Activated gamma-delta T cell (primary cell): Measurements from ENCODE around the gene RBBP6.
"Not testable (repeated sequence)": the region's sequence is repeated elsewhere in the genome, so short reads cannot be mapped to it uniquely, and the experiment has no call there.

Experiments used
- DNase-seq: peaks from one replicate; lab custom pipeline; 2025; lab: John Stamatoyannopoulos, UW

RBBP6 gene

DNA sequence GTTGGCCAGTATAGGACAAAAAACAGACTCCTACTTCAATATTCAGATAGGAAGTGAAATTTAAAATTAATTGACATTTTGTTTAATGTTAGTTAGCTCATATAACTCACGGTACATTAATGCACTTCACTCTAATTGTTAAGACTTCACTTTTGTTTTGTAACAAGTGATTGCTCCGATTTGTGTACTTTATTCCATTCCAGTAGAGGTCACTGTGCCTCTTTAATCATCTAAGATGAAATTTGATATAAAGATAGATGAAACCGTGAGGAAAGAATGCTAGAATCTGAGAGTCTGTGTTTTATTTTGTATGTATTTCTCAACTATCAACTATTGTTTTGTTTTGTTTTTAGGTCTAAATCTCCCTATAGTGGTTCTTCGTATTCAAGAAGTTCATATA lies 29.0 kb downstream of the RBBP6 start:
- DNase-seq, result no peak

DNA sequence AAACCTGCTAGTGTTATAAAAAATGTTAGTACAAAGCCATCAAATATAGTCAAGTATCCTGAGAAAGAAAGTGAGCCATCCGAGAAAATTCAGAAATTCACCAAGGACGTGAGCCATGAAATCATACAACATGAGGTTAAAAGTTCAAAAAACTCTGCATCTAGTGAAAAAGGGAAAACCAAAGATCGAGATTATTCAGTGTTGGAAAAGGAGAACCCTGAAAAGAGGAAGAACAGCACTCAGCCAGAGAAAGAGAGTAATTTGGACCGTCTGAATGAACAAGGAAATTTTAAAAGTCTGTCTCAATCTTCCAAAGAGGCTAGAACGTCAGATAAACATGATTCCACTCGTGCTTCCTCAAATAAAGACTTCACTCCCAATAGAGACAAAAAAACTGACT lies 31.7 kb downstream of the RBBP6 start:
- no peak for DNase-seq

DNA sequence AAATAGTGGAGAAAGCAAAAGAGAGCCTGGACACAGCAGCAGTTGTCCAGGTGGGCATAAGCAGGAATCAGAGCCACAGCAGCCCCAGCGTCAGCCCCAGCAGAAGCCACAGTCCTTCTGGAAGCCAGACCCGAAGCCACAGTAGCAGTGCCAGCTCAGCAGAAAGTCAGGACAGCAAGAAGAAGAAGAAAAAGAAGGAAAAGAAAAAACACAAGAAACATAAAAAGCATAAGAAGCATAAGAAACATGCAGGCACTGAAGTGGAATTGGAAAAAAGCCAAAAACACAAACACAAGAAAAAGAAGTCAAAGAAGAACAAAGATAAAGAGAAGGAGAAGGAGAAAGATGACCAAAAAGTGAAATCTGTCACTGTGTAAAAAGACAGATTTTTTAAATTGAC lies 32.7 kb downstream of the RBBP6 start:
- no peak for DNase-seq

DNA sequence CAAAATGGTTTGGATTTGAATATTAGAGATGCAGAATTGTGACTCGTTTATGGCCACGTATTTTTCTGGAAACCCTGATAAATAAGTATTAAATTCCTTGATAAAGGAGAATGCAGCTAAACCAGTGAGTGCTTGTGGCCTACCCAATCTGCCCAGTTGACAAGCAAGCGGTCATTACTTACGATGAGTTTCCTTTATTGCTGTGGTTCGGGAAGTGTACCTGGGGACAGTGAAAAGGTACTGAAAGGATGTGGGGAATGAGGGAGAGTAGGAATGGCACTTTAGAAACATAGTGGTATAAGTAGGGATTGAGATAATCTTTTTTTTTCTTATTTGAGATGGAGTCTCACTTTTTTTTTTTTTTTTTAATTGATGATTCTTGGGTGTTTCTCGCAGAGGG lies 33.8 kb downstream of the RBBP6 start:
- no peak for DNase-seq

GRCh38 chr16:24574515-24575485 lies 35.4 kb downstream of the RBBP6 start:
- DNase-seq, result not testable (repeated sequence)

GRCh38 chr16:24575791-24576190 lies 36.4 kb downstream of the RBBP6 start:
- not testable (repeated sequence) for DNase-seq

- DNase-seq, result no peak
These were observed 37.8 kb downstream of the RBBP6 start for GRCh38 chr16:24577167-24577566.

- no peak for DNase-seq
These were observed 41.3 kb downstream of the RBBP6 start for GRCh38 chr16:24580665-24581064.

GRCh38 chr16:24583494-24583893 lies 44.1 kb downstream of the RBBP6 start:
- no peak for DNase-seq

GRCh38 chr16:24589997-24590396 lies 50.6 kb downstream of the RBBP6 start:
- DNase-seq, result no peak

DNA sequence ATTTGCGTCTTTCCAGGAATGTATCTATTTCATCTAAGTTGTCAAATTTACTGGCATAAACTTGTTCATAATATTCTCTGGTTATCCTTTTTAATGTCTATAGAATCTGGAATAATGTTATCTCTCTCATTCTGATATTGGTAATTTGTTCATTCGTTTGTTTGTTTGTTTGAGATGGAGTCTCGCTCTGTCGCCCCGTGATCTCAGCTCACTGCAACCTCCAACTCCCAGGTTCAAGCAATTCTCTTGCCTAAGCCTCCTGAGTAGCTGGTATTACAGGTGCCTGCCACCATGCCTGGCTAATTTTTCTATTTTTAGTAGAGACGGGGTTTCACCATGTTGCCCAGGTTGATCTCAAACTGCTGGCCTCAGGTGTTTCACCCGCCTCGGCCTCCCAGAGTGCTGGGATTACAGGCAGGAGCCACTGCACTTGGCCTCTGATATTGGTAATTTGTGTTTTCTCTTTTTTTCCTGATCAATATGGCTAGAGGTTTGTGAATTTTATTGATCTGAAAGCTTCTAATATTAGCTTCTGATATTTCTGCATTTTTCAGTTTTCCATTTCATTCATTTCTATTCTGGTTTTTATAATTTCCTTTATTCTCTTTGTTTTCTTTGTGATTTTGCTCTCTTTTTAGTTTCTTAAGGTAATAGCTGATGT lies 59.5 kb downstream of the RBBP6 start:
- DNase-seq, result no peak

DNA sequence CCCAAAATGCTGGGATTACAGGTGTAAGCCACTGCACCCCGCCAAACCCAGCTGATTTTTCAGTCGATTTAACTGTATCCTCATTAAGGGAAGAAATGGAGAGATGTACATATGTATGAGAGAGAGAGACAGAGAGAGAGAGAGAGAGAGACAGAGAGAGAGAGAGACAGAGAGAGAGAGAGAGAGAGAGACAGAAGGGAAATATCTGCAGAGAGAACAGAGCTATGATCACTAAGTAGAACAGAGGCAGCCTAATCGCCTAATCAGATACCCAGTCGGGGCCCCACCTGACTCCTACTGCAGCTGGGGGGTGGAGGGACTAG lies 70.0 kb downstream of the RBBP6 start:
- no peak for DNase-seq

DNA sequence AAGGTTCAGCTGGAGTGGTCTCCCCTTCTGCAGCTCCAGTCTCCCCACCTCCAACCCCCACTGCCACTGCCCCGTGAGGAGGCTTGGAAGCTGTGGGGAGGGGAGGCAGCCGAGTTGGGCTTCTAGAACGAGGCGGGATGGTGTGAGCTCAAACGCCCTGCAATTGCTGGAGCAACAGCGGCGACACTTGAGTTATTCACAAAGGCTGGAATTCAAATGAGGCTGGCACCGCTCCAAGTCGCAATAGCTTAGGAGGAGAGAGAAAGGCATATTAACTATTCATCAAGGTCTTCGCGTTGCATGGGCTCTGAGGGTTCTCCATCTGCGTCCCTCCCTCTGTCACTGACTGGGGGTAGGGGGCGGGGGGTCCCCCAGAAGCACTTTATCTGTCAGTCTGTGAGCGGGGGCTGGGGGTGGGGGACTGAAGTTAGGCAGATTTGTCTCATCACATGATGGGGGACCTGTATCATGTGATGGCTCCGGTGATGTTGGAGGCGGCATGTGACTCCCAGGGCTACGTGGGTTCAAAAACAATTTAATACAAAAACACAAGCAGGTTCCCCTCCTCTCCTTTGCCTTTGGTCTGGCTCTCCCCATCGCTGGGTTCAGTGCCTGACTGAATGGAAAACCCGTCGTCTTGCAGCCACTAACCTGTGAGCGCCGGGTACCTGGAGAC lies 70.5 kb downstream of the RBBP6 start:
- DNase-seq, result no peak

GRCh38 chr16:24610416-24610755 lies 71.0 kb downstream of the RBBP6 start:
- DNase-seq, result no peak

DNA sequence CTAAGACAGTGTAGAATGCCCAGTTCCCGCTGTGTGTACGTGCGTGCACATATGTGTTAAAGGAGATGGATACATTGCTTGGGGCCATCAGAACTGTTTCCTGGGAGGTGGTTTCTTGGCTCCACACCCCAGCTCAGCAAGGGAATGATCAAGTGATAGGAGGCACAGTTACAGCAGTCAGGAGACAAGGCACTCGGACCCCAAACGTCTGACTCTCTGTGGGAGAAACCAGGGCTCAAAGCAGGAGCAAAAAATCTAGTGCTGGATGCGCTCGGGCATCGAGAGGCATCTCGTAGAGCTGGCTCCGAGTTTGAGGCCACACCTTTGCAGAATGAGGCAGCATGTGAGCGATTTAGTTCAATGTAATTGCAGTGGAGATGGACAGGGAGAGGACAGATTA lies 71.9 kb downstream of the RBBP6 start:
- no peak for DNase-seq

DNA sequence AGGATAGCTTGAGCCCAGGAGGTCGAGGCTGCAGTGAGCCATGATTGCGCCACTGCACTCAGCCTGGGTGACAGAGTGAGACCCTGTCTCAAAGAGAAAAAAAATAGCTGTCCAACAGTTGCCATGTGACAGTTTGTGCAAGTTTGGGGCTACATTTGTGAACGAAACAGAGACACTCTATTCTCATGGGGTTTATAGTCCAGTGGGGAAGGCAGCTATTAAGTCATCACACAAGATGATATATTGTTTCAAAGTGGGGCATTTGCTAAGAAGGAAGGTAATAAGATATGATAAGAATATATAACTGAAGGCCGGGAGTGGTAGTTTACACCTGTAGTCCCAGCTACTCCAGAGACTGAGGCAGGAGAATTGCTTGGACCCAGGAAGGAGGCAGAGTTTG lies 73.3 kb downstream of the RBBP6 start:
- DNase-seq, result no peak

GRCh38 chr16:24613267-24613666 lies 73.9 kb downstream of the RBBP6 start:
- DNase-seq, result not testable (repeated sequence)

DNA sequence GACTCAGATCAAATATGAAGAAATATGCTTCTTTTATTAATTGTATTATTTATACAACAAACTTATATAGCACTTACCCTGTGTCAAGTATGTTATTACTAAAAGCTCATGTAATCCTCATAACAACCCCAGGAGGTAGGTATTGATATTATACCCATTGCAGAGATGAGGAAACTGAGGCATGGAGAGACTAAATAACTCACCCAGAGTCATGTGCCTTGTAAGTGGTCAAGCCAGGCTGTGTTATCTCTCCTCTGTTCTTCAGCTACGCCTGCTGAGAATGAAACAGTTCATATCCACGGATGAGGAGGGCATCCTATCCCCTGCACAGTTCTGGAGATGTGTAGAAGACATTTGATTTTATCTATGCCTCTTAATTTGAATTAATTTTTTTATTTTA lies 78.1 kb downstream of the RBBP6 start:
- DNase-seq, result no peak
